Natural killer cell (primary cell): ENCODE measurements around the gene BNIPL. TPM values are rescaled to one million over a fixed set of nuclear protein-coding genes. Genes with fewer than 3 reads are reported as not detected.
A peak's percentile ranks its signal among the peaks of the same experiment; 100 is the strongest.

Experiments
- ATAC-seq, 3 donors: fragments of 150-1000 bp in 2 of 3; fragments of 200-7000 bp in 1 of 3; cut with Tn5 transposase; 1 replicate in 1 of 3; 2 replicates in 2 of 3; pipeline ENCODE4 v1.10.0; 2021; ENCODE audit warnings: mild to moderate bottlenecking in 2 of 3, moderate library complexity in 2 of 3
- DNase-seq, 2 donors: peaks; one replicate each; pipeline versions ENCODE4 v3.0.0 to v3.0.0-alpha.2; 2013 to 2021; ENCODE audit warnings: mixed read lengths in 1 of 2
- H3K27ac ChIP-seq: one replicate; pipeline ENCODE4 v1.5.1; 2013; ENCODE audit warnings: mild to moderate bottlenecking, low read length
- H3K27me3 ChIP-seq: one replicate; pipeline ENCODE4 v1.6.1; 2013; ENCODE audit warnings: low read length; ENCODE audit not compliant: control insufficient read depth, insufficient read depth
- H3K36me3 ChIP-seq: one replicate; pipeline ENCODE4 v1.6.1; 2013; ENCODE audit warnings: low read length; ENCODE audit not compliant: control insufficient read depth, insufficient read depth
- H3K4me1 ChIP-seq: one replicate; pipeline ENCODE4 v1.6.1; 2013; ENCODE audit warnings: low read length; ENCODE audit not compliant: control insufficient read depth, insufficient read depth
- H3K4me3 ChIP-seq: one replicate; pipeline ENCODE4 v1.5.1; 2013; ENCODE audit warnings: low read length
- H3K9me3 ChIP-seq: one replicate; pipeline ENCODE4 v1.6.1; 2013; ENCODE audit warnings: low read length; ENCODE audit not compliant: control insufficient read depth, insufficient read depth
- H3K27ac Mint-ChIP-seq, 2 donors: one replicate each; pipeline ENCODE4 v1.8.0; 2022; ENCODE audit warnings: mild to moderate bottlenecking in 2 of 2, mixed read lengths in 2 of 2, moderate library complexity in 1 of 2
- H3K27me3 Mint-ChIP-seq, 2 donors: one replicate each; pipeline ENCODE4 v1.8.0; 2022; ENCODE audit warnings: low read depth in 2 of 2, mixed read lengths in 2 of 2
- H3K36me3 Mint-ChIP-seq: one replicate; pipeline ENCODE4 v1.8.0; 2022; ENCODE audit warnings: mixed read lengths
- H3K4me1 Mint-ChIP-seq, 2 donors: one replicate each; pipeline ENCODE4 v1.8.0; 2022; ENCODE audit warnings: mixed read lengths in 2 of 2
- H3K4me3 Mint-ChIP-seq: one replicate; pipeline ENCODE4 v1.8.0; 2022; ENCODE audit warnings: mild to moderate bottlenecking, moderate library complexity, mixed read lengths
- H3K9me3 Mint-ChIP-seq, 2 donors: one replicate each; pipeline ENCODE4 v1.8.0; 2022; ENCODE audit warnings: mixed read lengths in 2 of 2
- CTCF ChIP-seq: fragments of 200-600 bp; IDR thresholded peaks from one replicate; pipeline ENCODE4 v1.8.0; 2022; ENCODE audit warnings: antibody characterized with exemption
- WGBS: methylation state at CpG from one replicate; pipeline ENCODE4 v1.1.7; 2013; ENCODE audit warnings: missing lambda C conversion rate; ENCODE audit not compliant: insufficient coverage; 5-methylcytosine and 5-hydroxymethylcytosine counted together
- intact Hi-C: fragments of 100-400 bp; cut with micrococcal nuclease; formaldehyde crosslinking; loops from one replicate; pipeline ENCODE4 v1.14.2; 2022
- total RNA-seq, 4 donors: library from RNA; stranded (reverse); fragments of 120-200 nt in 1 of 4; gene quantifications; one replicate each; pipeline versions ENCODE4 v1.2.3 to v1.2.4, GENCODE V29; 2013 to 2022

The BNIPL gene
- total RNA-seq, 3 donors from 2014 or later (not counting 1 experiment from before 2014, with no cell fraction given) = 0.28 to 0.39 (median 0.33) TPM

GRCh38 chr1:151058692-151059091 lies 22.3 kb downstream of the BNIPL start:
- H3K4me1 ChIP-seq = peaks cover 47% of the 10 kb centered on the region
- Mint-ChIP-seq H3K27me3 (no peaks in the 10 kb centered on the region), H3K4me3 (peak overlapping the region; percentile 92), H3K36me3 (peaks cover 31% of the 10 kb centered on the region), H3K4me1 (peaks cover 71 to 72% of the 10 kb centered on the region in 2 donors), H3K27ac (peak overlapping the region; percentile 98 to 99), H3K9me3 (no peaks in the 10 kb centered on the region)
- no peaks in the 10 kb centered on the region for H3K9me3 ChIP-seq
- 0% methylated on average over 9 of the region's 10 CpGs for WGBS
- H3K27ac ChIP-seq = peak overlapping the region; percentile 89
- peak overlapping the region; percentile 95 for H3K4me3 ChIP-seq
- intact Hi-C loops = loop anchor here (1.0 to 5.0 kb wide), 5 partner anchors 12 to 486 kb away; partner anchors contain the start of genes GABPB2, PRUNE1 and ZNF687
- ATAC-seq (no peak), DNase-seq (peak; percentile 43 to 44)
- TF ChIP-seq CTCF = no peak
- H3K36me3 ChIP-seq = peaks cover 31% of the 10 kb centered on the region
- no peaks in the 10 kb centered on the region for H3K27me3 ChIP-seq

- no peaks in the 10 kb centered on the region for H3K9me3 Mint-ChIP-seq
- intact Hi-C loops = loop anchor here (1.0 to 5.0 kb wide), 5 partner anchors 11 to 487 kb away; partner anchors contain the start of genes GABPB2, PRUNE1 and ZNF687
- H3K4me3 ChIP-seq = peak within 1 kb of the TSS; percentile 95
- DNase-seq (peak; percentile 84 to 94), ATAC-seq (peak; percentile 56 to 83 (median 67))
- no peaks in the 10 kb centered on the region for H3K9me3 ChIP-seq
- no peaks in the 10 kb centered on the region for H3K27me3 Mint-ChIP-seq
- peak within 1 kb of the TSS; percentile 89 for H3K27ac ChIP-seq
- peaks cover 26% of the 10 kb centered on the region for H3K36me3 Mint-ChIP-seq
- H3K4me1 ChIP-seq = peaks cover 41% of the 10 kb centered on the region
- peaks cover 24% of the 10 kb centered on the region for H3K36me3 ChIP-seq
- H3K4me3 Mint-ChIP-seq = peak within 1 kb of the TSS; percentile 92
- H3K27me3 ChIP-seq = no peaks in the 10 kb centered on the region
- H3K27ac Mint-ChIP-seq = peak within 1 kb of the TSS; percentile 98 to 99
- peaks cover 64 to 68% of the 10 kb centered on the region in 2 donors for H3K4me1 Mint-ChIP-seq
- WGBS = 0% methylated on average over 56 of the region's 58 CpGs
- TF ChIP-seq CTCF = peak; percentile 78
Observed at GRCh38 chr1:151059109-151060006, 23.0 kb downstream of the BNIPL start, which contains the start of gene CDC42SE1. TSS of gene CDC42SE1 (minus strand) at chr1:151059622. CDS start at chr1:151055730, 3,892 bp downstream.

- H3K9me3 ChIP-seq = no peaks in the 10 kb centered on the region
- peak within 1 kb of the TSS; percentile 95 for H3K4me3 ChIP-seq
- Mint-ChIP-seq H3K9me3 (no peaks in the 10 kb centered on the region), H3K27me3 (no peaks in the 10 kb centered on the region), H3K4me3 (peak within 1 kb of the TSS; percentile 92), H3K27ac (peak within 1 kb of the TSS; percentile 98 to 99), H3K36me3 (peaks cover 19% of the 10 kb centered on the region), H3K4me1 (peaks cover 56 to 60% of the 10 kb centered on the region in 2 donors)
- H3K27ac ChIP-seq = peak within 1 kb of the TSS; percentile 89
- intact Hi-C loops = no loop called here
- no peak for TF ChIP-seq CTCF
- ATAC-seq (no peak), DNase-seq (peak in 1 of 2 donors; percentile 51)
- peaks cover 35% of the 10 kb centered on the region for H3K4me1 ChIP-seq
- 10% methylated on average over 12 of the region's 15 CpGs for WGBS
- peaks cover 16% of the 10 kb centered on the region for H3K36me3 ChIP-seq
- no peaks in the 10 kb centered on the region for H3K27me3 ChIP-seq
Observed at GRCh38 chr1:151060007-151060656, 23.7 kb downstream of the BNIPL start, which contains the start of gene MLLT11. TSS of gene MLLT11 (plus strand) at chr1:151060397. CDS start at chr1:151067225, 6,828 bp downstream.
